ENCODE results near the gene TYK2.
"Not testable (repeated sequence)": the region's sequence is repeated elsewhere in the genome, so short reads cannot be mapped to it uniquely, and the experiment has no call there.

Gene TYK2

GRCh38 chr19:10407096-10407495 is 26.7 kb upstream of the TYK2 start:
- no peak for DNase-seq

- no peak for DNase-seq
Measured at GRCh38 chr19:10406191-10406590, 25.8 kb upstream of the TYK2 start.

GRCh38 chr19:10404888-10405820 is 24.8 kb upstream of the TYK2 start:
- DNase-seq, result no peak

GRCh38 chr19:10403137-10404021 is 23.0 kb upstream of the TYK2 start, which contains the start of gene CDC37:
TSS of gene CDC37 (minus strand) at chr19:10403542. CDS start at chr19:10403479, 63 bp downstream.
- peak; percentile 91 to 94 for DNase-seq

- no peak for DNase-seq
Measured at GRCh38 chr19:10402441-10403038, 22.2 kb upstream of the TYK2 start.

GRCh38 chr19:10399878-10400277 is 19.5 kb upstream of the TYK2 start:
- no peak for DNase-seq

- not testable (repeated sequence) for DNase-seq
Measured at GRCh38 chr19:10399340-10399739, 19.0 kb upstream of the TYK2 start.

GRCh38 chr19:10398819-10399218 is 18.4 kb upstream of the TYK2 start:
- no peak for DNase-seq

- no peak for DNase-seq
Measured at GRCh38 chr19:10395917-10396316, 15.5 kb upstream of the TYK2 start.

- DNase-seq, result no peak
Measured at GRCh38 chr19:10395436-10395835, 15.1 kb upstream of the TYK2 start.

- DNase-seq, result no peak
Measured at GRCh38 chr19:10395003-10395402, 14.6 kb upstream of the TYK2 start.

- DNase-seq, result no peak
Measured at GRCh38 chr19:10393137-10393536, 12.8 kb upstream of the TYK2 start.

GRCh38 chr19:10392120-10392519 is 11.7 kb upstream of the TYK2 start:
- DNase-seq, result no peak

GRCh38 chr19:10390652-10391286 is 10.4 kb upstream of the TYK2 start:
- peak; percentile 26 to 34 for DNase-seq

- no peak for DNase-seq
Measured at GRCh38 chr19:10389863-10390262, 9.5 kb upstream of the TYK2 start.

- DNase-seq, result peak; percentile 14 to 72
Measured at GRCh38 chr19:10388957-10389356, 8.6 kb upstream of the TYK2 start.

GRCh38 chr19:10384580-10384979 is 4.2 kb upstream of the TYK2 start:
- no peak for DNase-seq

- not testable (repeated sequence) for DNase-seq
Measured at GRCh38 chr19:10383223-10383499, 2.8 kb upstream of the TYK2 start.

GRCh38 chr19:10379880-10380312 is 476 bp downstream of the TYK2 start:
- no peak for DNase-seq

- DNase-seq, result no peak
Measured at GRCh38 chr19:10378124-10378523, 2.2 kb downstream of the TYK2 start.

- not testable (repeated sequence) for DNase-seq
Measured at GRCh38 chr19:10377140-10377640, 3.2 kb downstream of the TYK2 start.

- no peak for DNase-seq
Measured at GRCh38 chr19:10374931-10375330, 5.4 kb downstream of the TYK2 start.

- DNase-seq, result no peak
Measured at GRCh38 chr19:10372690-10373089, 7.7 kb downstream of the TYK2 start.

Data from hippocampal formation (tissue), 2 donors.